HG02885 (cell line): ENCODE measurements around the gene RNF214.
"Not testable (repeated sequence)": the region's sequence is repeated elsewhere in the genome, so short reads cannot be mapped to it uniquely, and the experiment has no call there.

Experiments
- ATAC-seq: cut with Tn5 transposase; IDR thresholded peaks from one replicate; pipeline ENCODE4 v1.9.1; 2021; ENCODE audit warnings: mild to moderate bottlenecking; ENCODE audit not compliant: unreplicated experiment, poor library complexity

Gene RNF214

GRCh38 chr11:117303646-117304315 is 71.3 kb downstream of the RNF214 start:
- ATAC-seq, result no peak

- ATAC-seq, result no peak
These were observed 72.7 kb downstream of the RNF214 start for GRCh38 chr11:117305145-117305544.

GRCh38 chr11:117309310-117309709 is 76.8 kb downstream of the RNF214 start:
- no peak for ATAC-seq

- no peak for ATAC-seq
These were observed 80.6 kb downstream of the RNF214 start for GRCh38 chr11:117313091-117313490.

- ATAC-seq, result no peak
These were observed 81.6 kb downstream of the RNF214 start for GRCh38 chr11:117313828-117314768.

- ATAC-seq, result no peak
These were observed 82.4 kb downstream of the RNF214 start for GRCh38 chr11:117314840-117315239.

DNA sequence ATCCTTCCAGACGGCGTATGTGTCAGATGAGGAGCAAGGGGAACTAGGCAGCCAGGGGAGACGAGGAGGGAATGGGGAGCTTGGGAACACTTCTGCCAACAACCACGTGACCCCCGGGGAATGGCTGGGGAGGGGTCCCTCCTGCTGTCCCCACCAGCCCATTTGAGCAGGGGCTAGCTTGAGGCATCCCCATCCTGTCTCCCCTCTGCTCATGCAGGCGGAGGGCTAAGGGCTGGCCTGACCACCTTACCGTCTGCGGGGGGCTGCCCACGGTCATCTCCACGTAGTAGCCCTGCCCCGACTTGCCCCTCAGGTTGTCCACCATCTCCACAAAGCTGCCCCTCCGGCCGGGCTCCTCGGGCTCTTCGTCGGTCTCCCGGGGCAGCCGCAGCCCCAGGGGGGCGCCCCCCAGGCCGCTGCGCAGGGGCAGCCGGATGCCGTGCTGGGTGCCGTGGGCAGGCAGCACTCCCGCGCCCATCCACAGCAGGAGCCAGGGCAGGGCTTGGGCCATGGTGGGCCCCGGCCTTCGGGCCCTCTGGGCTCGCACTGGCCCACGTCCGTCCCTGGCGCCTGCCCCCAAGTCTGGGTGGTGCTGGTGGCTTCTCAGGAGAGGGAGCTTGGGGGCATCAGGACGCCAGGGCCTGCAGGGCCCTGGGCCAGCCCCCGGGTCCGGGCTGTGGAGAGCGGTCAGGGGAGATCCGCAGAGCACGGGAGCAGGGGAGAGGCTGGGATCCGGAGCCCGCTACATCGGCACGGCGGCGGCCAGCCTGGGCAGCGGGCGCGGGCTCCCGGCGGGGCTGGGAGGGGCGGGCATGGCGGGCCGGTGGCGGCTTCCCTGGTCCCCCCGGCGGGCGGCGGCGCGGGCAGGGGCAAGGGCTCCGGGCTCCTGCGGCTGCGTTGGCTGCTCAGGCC is 83.1 kb downstream of the RNF214 start:
- ATAC-seq, result no peak

DNA sequence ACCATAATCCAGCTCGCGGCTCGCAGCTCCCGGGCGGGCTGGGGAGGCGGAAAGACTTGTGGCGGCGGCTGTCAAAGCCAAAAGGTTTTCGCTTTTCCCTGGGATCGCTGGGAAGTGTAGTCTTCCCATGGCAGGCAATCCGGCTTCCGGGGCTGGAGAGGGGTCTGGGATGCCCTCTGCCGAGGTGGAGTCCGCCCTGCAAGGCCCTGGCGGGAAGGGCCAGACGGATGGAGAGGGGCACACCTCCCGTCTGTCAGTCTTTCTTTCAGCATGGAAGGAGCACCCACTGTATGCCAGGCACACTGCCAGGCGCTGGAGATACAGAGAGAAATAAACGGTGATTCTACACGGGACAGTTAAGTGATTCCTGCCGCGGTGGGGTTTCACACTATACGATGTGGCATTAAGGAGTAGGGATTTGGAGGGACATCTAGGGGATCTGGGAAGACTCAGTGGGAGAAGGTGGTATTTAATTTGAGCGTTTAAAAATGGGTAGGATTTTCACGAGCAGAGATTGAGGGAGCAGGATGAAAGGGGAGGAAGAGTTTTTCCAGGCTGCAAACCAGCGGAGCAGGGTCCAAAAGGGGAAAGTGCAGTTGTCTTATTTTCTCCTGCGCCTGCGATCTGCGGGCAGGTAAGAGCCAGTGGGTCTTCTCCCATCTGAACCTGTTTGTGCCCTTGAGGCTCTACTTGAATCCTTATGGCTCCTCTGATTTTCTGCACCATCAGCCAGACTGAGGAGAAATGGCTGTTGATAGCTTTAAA is 83.9 kb downstream of the RNF214 start, which contains the start of gene BACE1:
BACE1 (minus strand) TSS at position 60 of the 765 bp plus-strand sequence. CDS start 461 bp downstream, outside the sequence.
- ATAC-seq, result no peak

DNA sequence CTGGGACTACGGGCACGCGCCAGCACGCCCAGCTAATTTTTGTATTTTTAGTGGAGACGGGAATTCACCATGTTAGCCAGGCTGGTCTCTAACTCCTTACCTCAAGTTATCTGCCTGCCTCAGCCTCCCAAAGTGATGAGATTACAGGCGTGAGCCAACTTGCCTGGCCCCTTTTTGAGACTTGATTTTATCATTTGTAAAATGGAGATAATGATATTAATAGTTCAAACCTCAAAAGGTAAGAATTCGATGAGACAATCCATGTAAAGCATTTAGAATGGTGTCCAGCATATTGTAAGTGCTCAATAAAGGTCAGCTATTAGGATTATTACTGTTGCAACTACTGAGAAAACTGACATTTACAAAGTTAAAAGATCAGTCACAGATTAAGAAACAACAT is 86.3 kb downstream of the RNF214 start:
- no peak for ATAC-seq

- no peak for ATAC-seq
These were observed 86.9 kb downstream of the RNF214 start for GRCh38 chr11:117319214-117319840.

DNA sequence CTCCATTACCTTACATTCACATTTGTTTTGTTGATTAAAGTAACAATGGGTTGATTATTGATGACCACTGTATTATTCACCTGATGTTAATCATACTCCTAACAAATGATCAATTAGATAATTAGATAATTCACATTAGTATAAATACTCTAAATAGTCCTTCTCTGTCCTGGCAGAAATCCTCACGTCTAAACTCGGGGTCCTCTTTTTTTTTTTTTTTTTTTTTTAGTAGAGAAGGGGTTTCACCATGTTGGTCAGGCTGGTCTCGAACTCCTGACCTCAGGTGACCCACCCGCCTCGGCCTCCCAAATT is 94.7 kb downstream of the RNF214 start:
- not testable (repeated sequence) for ATAC-seq

- ATAC-seq, result peak; percentile 98
These were observed 95.3 kb downstream of the RNF214 start, which contains the start of gene CEP164 for GRCh38 chr11:117327567-117328374. TSS of gene CEP164 (plus strand) at chr11:117327854. CDS start at chr11:117338587, 10,733 bp downstream.

DNA sequence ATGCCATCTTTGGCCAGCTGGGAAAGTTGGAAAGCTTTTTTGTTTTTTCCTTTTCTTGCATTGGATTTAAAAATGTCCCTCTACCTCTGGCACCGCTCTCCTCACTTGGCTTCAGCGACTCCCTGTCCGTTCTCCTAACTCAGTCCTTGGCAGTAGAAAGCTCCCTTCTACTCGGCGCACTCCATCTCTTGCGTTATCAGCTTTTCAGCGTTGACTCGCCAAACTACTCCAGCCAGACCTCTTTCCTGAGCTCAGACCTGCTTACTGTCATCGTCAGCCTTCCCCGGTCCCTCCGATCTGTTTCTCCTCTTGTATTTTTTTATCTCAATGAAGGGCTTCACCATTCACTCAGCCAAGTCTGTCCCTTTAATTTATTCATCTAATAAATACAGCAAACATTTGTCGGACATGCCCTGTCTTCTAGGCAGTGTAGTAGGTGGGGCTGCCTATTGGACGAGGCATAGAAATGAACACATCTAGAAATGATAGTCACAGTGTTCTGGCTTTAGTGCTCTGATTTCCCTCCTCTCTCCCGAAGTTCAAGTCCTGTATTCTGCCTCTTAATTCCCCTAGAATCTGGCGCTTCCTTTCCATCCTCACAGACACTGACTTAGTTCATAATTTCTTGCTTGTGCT is 96.0 kb downstream of the RNF214 start:
- peak; percentile 10 for ATAC-seq

GRCh38 chr11:117332843-117333242 is 100.4 kb downstream of the RNF214 start:
- ATAC-seq, result no peak

DNA sequence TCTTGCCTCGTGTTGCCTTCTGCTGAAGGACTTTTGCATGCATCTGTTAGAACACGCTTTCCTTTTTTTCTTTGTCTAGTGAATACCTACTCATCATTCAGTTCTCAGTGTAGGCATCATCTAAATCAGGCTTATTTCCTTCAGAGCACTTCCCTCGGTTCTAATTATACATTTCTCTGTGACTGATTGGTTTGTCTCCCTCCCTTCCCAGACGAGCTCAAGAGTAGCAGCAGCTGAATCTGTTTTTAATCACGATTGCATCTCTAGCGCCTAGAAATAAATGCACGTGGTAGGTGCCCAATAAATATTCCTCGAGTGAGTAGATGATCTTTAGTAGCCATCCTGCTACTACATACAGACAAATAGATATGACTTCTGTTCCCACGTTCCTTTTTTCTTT is 101.4 kb downstream of the RNF214 start:
- ATAC-seq, result no peak

- no peak for ATAC-seq
These were observed 102.4 kb downstream of the RNF214 start for GRCh38 chr11:117334896-117335295.

DNA sequence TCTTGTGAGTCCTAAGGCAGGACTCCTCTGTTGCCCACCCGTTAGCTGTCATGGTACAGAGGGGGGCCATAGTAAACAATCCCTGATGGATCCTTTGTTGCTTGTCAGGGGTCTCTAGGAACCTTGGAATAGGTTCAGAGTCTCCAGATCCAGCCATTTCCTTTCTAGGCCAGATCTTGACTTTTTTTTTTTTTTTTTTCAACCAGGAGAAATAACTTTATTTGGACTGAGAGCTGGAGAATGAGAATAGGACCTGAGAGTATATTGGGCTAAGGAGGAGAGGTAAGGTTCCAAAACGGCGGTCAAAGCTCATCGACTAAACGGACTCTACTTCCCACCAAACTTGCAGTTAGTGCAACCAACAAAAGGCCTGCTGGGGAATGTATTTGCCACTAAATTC is 102.9 kb downstream of the RNF214 start:
- ATAC-seq, result no peak
